GM18499 (cell line): ENCODE measurements around the gene METTL2B.
"Not testable (repeated sequence)": the region's sequence is repeated elsewhere in the genome, so short reads cannot be mapped to it uniquely, and the experiment has no call there.

ENCODE experiments used
- ATAC-seq: cut with Tn5 transposase; IDR thresholded peaks from one replicate; pipeline ENCODE4 v1.9.1; 2021; ENCODE audit warnings: moderate number of reproducible peaks; ENCODE audit not compliant: insufficient read depth, unreplicated experiment

The METTL2B gene

GRCh38 chr7:128454808-128455542 lies 21.6 kb upstream of the METTL2B start:
- ATAC-seq = no peak

DNA sequence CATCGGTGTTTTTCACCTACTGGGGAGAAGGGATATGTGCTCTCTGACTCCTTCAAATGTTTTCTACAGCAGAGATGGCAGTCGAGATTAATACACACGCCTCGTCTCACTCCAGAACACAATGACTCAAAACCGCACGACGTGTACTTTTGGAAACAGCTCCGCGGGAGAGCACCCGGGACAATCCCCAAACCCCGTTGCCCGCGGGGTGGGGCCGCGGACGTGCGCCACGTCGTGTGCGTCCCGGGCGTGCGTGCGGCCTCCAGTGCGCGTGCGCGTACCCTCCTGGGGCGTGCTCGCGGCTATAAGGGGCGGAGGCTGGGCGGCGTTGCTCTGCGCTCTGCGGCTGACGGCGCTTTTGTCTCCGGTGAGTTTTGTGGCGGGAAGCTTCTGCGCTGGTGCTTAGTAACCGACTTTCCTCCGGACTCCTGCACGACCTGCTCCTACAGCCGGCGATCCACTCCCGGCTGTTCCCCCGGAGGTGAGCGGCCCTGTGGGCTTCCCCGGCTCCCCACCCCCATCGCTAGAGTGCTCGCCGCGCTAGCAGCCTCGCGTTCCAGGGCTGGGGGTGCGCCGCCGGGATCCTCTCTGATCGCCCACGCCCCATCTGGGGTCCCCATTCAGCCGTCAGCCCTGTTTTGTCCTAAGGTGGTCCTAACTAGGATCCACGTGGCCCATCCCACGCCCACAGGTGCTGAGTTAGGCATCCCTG lies 20.8 kb upstream of the METTL2B start, which contains the start of gene HILPDA:
TSS of gene HILPDA (plus strand) at position 336 of the 712 bp plus-strand sequence. CDS start 1,391 bp downstream, outside the sequence.
- ATAC-seq = peak; percentile 60

DNA sequence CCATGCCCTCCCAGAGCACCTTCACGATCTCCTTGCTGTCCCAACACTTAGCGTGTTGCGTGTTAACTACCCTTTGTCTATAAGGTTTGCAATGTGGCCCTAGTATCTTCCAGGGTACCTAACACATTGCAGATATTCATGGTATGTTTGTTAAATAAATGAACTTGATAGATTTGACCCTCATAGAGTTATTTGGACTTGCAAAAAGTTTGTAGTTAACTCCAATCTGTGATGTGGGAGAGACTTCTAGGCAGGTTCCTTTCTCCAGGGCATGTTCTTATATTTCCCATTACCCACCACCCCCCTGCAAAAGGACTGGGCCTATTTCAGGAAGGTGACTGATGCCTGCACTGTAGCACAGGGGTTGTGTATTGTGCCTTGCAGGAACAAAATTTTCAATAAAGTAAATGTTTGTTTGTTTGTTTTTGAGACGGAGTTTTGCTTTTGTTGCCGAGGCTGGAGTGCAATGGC lies 20.3 kb upstream of the METTL2B start:
- ATAC-seq = no peak

DNA sequence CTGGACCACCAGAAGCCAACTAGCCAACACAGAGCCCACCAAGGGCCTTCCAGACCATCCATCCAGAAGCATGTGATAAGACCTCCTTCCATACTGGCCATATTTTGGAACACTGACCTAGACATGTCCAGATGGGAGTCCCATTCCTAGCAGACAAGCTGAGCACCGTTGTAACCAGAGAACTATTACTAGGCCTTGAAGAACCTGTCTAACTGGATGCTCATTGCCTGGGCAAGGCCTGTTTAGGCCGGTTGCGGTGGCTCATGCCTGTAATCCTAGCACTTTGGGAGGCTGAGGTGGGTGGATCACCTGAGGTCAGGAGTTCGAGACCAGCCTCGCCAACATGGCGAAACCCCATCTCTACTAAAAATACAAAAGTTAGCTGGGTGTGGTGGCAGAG lies 19.2 kb upstream of the METTL2B start:
- not testable (repeated sequence) for ATAC-seq

DNA sequence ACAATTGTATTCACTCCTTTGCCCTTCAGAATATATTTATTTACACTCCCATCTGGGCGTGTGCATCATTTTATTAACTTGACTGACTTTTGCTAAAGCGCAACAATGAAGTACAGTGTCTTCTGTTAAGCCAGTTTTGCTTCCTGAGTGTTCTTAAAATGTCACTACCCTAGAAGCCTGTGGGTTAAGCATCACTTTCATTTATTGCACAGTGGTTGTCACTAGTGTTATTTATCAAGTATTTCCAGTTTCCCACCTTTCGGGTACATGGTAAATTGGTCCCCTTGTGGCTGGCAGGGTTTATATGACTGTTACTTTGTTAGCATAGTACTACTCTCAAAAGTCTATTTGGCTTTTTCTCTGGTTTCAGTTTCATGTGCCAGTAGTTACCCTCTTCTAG lies 17.6 kb upstream of the METTL2B start:
- no peak for ATAC-seq

GRCh38 chr7:128459394-128459878 lies 17.1 kb upstream of the METTL2B start:
- ATAC-seq = no peak

DNA sequence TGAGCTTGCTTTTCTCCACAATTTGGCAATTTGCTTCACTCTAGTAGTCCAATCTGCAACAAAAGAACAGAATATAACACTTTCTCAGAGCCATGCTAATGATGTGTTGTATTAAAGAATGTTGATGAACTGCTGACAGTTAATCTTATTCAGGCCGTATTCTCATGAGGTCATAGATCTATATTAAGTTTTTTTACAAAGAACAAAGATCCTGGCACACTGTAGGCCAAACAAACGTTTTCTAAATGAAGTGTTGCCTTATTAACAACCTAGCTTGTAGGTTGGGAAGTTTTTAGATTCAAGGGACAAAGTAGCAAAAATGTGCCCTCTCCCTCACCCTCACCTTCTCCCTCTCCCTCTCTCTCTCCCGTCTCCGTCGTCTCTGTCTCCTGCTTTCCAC lies 14.1 kb upstream of the METTL2B start:
- no peak for ATAC-seq

DNA sequence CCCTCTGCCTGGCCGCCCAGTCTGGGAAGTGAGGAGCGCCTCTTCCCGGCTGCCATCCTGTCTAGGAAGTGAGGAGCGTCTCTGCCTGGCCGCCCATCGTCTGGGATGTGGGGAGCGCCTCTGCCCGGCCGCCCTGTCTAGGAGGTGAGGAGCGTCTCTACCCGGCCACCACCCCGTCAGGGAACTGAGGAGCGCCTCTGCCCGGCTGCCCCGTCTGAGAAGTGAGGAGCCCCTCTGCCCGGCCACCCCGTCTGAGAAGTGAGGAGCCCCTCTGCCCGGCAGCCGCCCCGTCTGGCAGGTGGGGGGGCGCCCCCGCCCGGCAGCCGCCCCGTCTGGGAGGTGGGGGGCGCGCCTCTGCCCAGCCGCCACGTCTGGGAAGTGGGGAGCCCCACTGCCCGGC lies 13.2 kb upstream of the METTL2B start:
- ATAC-seq = not testable (repeated sequence)

- not testable (repeated sequence) for ATAC-seq
Observed at GRCh38 chr7:128463933-128464332, 12.6 kb upstream of the METTL2B start.

GRCh38 chr7:128466871-128467270 lies 9.7 kb upstream of the METTL2B start:
- ATAC-seq = not testable (repeated sequence)

DNA sequence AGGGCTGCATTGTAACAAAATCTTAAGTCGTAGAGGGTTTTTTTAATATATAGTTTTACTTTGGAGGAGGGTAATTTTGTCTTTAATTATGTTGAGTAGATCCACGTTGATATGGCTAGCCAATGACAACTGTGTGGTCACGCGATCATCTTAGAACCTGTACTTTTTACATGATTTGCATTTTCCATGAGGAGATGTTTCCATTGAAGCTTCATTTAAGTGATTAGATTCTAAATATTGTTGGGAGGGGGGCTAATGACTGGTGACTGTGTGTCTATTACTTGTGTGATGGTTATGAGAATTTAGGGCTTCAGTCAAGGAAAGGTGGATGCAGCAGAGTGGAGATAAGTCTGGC lies 765 bp downstream of the METTL2B start:
- not testable (repeated sequence) for ATAC-seq

DNA sequence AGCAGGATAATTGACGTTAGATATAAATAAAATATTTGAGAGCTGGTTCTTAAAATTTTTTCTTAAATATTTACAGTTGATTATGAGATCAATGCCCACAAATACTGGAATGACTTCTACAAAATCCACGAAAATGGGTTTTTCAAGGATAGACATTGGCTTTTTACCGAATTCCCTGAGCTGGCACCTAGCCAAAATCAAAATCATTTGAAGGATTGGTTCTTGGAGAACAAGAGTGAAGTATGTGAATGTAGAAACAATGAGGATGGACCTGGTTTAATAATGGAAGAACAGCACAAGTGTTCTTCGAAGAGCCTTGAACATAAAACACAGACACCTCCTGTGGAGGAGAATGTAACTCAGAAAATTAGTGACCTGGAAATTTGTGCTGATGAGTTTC lies 2.5 kb downstream of the METTL2B start:
- ATAC-seq = not testable (repeated sequence)

GRCh38 chr7:128488134-128488533 lies 11.6 kb downstream of the METTL2B start:
- ATAC-seq = not testable (repeated sequence)

- ATAC-seq = no peak
Observed at GRCh38 chr7:128497405-128497804, 20.9 kb downstream of the METTL2B start.

- not testable (repeated sequence) for ATAC-seq
Observed at GRCh38 chr7:128505416-128505815, 28.9 kb downstream of the METTL2B start.

- not testable (repeated sequence) for ATAC-seq
Observed at GRCh38 chr7:128506819-128507218, 30.3 kb downstream of the METTL2B start.

GRCh38 chr7:128507321-128507993 lies 30.9 kb downstream of the METTL2B start:
- not testable (repeated sequence) for ATAC-seq

DNA sequence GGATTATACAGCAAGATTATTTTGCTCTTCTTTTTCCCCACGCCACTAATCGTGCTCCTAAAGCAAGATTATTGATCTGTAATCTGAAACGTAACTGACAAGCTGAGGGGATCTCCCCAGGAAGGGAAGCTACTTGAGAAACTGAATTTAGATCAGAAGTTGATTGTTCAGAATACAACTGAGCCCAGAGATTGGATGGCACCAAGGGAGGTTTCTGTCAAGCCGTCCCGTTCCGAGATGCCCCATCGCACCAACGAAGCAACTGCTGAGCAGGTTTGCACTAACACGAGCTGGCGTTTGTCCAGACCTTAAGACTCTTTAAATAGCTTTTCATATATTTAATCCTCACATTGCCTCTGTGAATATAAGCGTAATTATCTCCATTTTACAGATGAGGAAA lies 35.1 kb downstream of the METTL2B start:
- ATAC-seq = not testable (repeated sequence)

GRCh38 chr7:128515232-128515631 lies 38.7 kb downstream of the METTL2B start:
- ATAC-seq = not testable (repeated sequence)

GRCh38 chr7:128517023-128517422 lies 40.5 kb downstream of the METTL2B start:
- not testable (repeated sequence) for ATAC-seq
